DND-41 (cell line): Measurements from ENCODE around the gene PIEZO2.

ENCODE experiments used
- EZH2 ChIP-seq: IDR thresholded peaks from 3 replicates; pipeline ENCODE4 v1.6.1; 2012; ENCODE audit warnings: borderline replicate concordance, low read depth, mild to moderate bottlenecking, moderate library complexity, low read length, inconsistent platforms; ENCODE audit not compliant: severe bottlenecking
- TF ChIP-seq, protein P1 (sequence below): IDR thresholded peaks from 2 replicates; pipeline ENCODE4 v1.5.1; 2012; ENCODE audit warnings: borderline replicate concordance, low read length, moderate library complexity, mild to moderate bottlenecking; ENCODE audit not compliant: poor library complexity, severe bottlenecking; ENCODE audit errors: extremely low read depth

DNA sequence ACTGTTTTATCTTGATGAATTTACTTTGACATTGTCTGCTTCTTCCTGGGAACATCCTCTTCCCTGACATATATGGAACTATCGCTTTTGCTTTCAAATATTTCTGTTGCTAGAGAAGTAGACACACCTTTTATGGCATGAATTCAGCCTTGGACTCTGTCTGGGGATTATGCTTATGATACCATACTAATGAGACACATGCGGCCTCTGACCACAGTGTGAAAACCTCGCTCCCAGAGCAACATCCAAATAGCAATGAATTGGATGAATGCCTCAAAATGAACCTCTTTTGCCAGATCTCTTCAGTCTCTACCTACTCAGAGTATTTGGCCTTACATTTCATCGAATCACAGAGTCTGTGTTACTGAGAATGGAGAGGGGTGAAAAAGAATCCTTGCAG, 70.9 kb downstream of the PIEZO2 start:
- TF ChIP-seq, protein P1, sequence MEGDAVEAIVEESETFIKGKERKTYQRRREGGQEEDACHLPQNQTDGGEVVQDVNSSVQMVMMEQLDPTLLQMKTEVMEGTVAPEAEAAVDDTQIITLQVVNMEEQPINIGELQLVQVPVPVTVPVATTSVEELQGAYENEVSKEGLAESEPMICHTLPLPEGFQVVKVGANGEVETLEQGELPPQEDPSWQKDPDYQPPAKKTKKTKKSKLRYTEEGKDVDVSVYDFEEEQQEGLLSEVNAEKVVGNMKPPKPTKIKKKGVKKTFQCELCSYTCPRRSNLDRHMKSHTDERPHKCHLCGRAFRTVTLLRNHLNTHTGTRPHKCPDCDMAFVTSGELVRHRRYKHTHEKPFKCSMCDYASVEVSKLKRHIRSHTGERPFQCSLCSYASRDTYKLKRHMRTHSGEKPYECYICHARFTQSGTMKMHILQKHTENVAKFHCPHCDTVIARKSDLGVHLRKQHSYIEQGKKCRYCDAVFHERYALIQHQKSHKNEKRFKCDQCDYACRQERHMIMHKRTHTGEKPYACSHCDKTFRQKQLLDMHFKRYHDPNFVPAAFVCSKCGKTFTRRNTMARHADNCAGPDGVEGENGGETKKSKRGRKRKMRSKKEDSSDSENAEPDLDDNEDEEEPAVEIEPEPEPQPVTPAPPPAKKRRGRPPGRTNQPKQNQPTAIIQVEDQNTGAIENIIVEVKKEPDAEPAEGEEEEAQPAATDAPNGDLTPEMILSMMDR: no peak
- TF ChIP-seq EZH2: no peak
